Astrocyte (in vitro differentiated cells and primary cell): ENCODE measurements around the gene NFATC3. TPM values are rescaled to one million over a fixed set of nuclear protein-coding genes. Genes with fewer than 3 reads are reported as not detected.
"Not testable (repeated sequence)": the region's sequence is repeated elsewhere in the genome, so short reads cannot be mapped to it uniquely, and the experiment has no call there.

Experiments
- DNase-seq: peaks from one replicate; pipeline ENCODE4 v3.0.0-alpha.2; 2010; ENCODE audit warnings: low read depth
- FAIRE-seq: peaks from 2 replicates; lab custom pipeline; 2011; peaks lifted over from hg19 to GRCh38; lab: Jason Lieb, UNC
- H2AFZ ChIP-seq: 2 replicates; pipeline ENCODE4 v1.6.0; 2012; ENCODE audit warnings: low read depth, low read length, inconsistent platforms
- H3K27ac ChIP-seq: 2 replicates; pipeline ENCODE4 v1.5.1; 2011; ENCODE audit warnings: low read depth, low read length, inconsistent platforms
- H3K27me3 ChIP-seq: 2 replicates; pipeline ENCODE4 v1.6.0; 2011; ENCODE audit warnings: low read length, inconsistent platforms; ENCODE audit not compliant: insufficient read depth
- H3K36me3 ChIP-seq: 2 replicates; pipeline ENCODE4 v1.5.1; 2011; ENCODE audit warnings: low read length, inconsistent platforms; ENCODE audit not compliant: insufficient read depth
- H3K4me1 ChIP-seq: 2 replicates; pipeline ENCODE4 v1.5.1; 2011; ENCODE audit warnings: low read length, inconsistent platforms; ENCODE audit not compliant: insufficient read depth
- H3K4me2 ChIP-seq: 2 replicates; pipeline ENCODE4 v1.6.0; 2012; ENCODE audit warnings: low read length, inconsistent platforms
- H3K4me3 ChIP-seq: 2 replicates; pipeline ENCODE4 v1.5.1; 2011; ENCODE audit warnings: low read depth, mild to moderate bottlenecking, low read length, inconsistent platforms; ENCODE audit not compliant: insufficient read depth
- H3K79me2 ChIP-seq: 2 replicates; pipeline ENCODE4 v1.6.0; 2012; ENCODE audit warnings: mild to moderate bottlenecking, low read length, inconsistent platforms; ENCODE audit not compliant: insufficient read depth
- H3K9ac ChIP-seq: 2 replicates; pipeline ENCODE4 v1.6.0; 2012; ENCODE audit warnings: mild to moderate bottlenecking, low read length, inconsistent platforms
- H3K9me3 ChIP-seq: 2 replicates; pipeline ENCODE4 v1.5.1; 2012; ENCODE audit warnings: low read depth, mild to moderate bottlenecking, low read length, inconsistent platforms; ENCODE audit not compliant: insufficient read depth
- H4K20me1 ChIP-seq: 2 replicates; pipeline ENCODE4 v1.6.0; 2012; ENCODE audit warnings: low read length, inconsistent platforms; ENCODE audit not compliant: insufficient read depth
- H3K27ac Mint-ChIP-seq: one replicate; pipeline ENCODE4 v1.8.0; 2021; ENCODE audit warnings: mild to moderate bottlenecking, mixed read lengths; ENCODE audit not compliant: unreplicated experiment
- H3K27me3 Mint-ChIP-seq: one replicate; pipeline ENCODE4 v1.8.0; 2021; ENCODE audit warnings: low read depth, mixed read lengths; ENCODE audit not compliant: unreplicated experiment
- H3K36me3 Mint-ChIP-seq: one replicate; pipeline ENCODE4 v1.8.0; 2021; ENCODE audit warnings: low read depth, mixed read lengths; ENCODE audit not compliant: unreplicated experiment
- H3K4me1 Mint-ChIP-seq: one replicate; pipeline ENCODE4 v1.8.0; 2021; ENCODE audit warnings: low read depth, mixed read lengths; ENCODE audit not compliant: unreplicated experiment
- H3K4me3 Mint-ChIP-seq: one replicate; pipeline ENCODE4 v1.8.0; 2021; ENCODE audit warnings: mild to moderate bottlenecking, moderate library complexity, mixed read lengths; ENCODE audit not compliant: unreplicated experiment
- H3K9me3 Mint-ChIP-seq: one replicate; pipeline ENCODE4 v1.8.0; 2021; ENCODE audit warnings: mild to moderate bottlenecking, mixed read lengths; ENCODE audit not compliant: unreplicated experiment
- EZH2 ChIP-seq: IDR thresholded peaks from 2 replicates; pipeline ENCODE4 v1.6.1; 2012; ENCODE audit warnings: mild to moderate bottlenecking, low read length, inconsistent platforms; ENCODE audit not compliant: insufficient read depth
- total RNA-seq: library from RNA; stranded (reverse); gene quantifications from 2 replicates; pipeline ENCODE4 v1.2.1, GENCODE V29; 2021
- TF ChIP-seq, protein P1 (sequence below): IDR thresholded peaks from 2 replicates; pipeline ENCODE4 v1.5.1; 2011; ENCODE audit warnings: low read depth, mild to moderate bottlenecking, inconsistent platforms, low read length, moderate library complexity; ENCODE audit not compliant: insufficient read depth

The NFATC3 gene
- total RNA-seq, 1 donor from 2014 or later, result 34.0 TPM

DNA sequence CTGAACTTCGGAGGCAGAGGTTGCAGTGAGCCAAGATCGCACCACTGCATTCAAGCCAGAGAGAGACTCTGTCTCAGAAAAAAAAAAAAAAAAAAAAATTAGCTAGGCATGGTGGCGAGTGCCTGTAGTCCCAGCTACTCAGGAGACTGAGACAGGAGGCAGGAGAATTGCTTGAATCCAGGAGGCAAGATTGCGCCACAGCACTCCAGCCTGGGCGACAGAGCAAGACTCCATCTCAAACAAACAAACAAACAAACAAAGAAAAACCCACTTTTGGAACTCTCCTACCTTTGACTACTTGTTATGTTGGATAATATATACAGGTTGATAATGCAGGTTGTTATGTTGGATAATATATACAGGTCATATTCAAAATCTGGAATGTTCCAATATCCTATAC is 35.3 kb downstream of the NFATC3 start:
- not testable (repeated sequence) for H3K27me3 ChIP-seq, H3K4me3 ChIP-seq, H3K4me1 Mint-ChIP-seq, H3K9ac ChIP-seq, H3K4me1 ChIP-seq, H2AFZ ChIP-seq, H3K27ac Mint-ChIP-seq, H3K4me3 Mint-ChIP-seq, H3K4me2 ChIP-seq, H3K36me3 ChIP-seq, FAIRE-seq, H3K9me3 ChIP-seq, H3K9me3 Mint-ChIP-seq, H3K27me3 Mint-ChIP-seq, DNase-seq, H3K27ac ChIP-seq, H3K36me3 Mint-ChIP-seq
- Histone ChIP-seq H4K20me1 (peaks cover 51% of the 10 kb centered on the region), H3K79me2 (peaks cover 72% of the 10 kb centered on the region)

DNA sequence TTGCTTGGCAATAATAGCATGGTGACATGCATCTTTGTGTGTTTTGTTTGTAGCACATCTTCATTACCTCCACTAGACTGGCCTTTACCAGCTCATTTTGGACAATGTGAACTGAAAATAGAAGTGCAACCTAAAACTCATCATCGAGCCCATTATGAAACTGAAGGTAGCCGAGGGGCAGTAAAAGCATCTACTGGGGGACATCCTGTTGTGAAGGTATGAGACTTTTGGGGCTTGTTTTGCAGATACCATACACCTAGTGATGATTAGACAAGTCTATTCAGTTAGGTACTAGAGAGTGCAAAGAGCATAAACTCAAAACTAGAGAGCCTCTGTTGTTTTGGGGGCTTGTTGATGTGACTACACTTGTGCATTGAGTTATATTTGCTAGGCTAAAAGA is 41.2 kb downstream of the NFATC3 start:
- H3K4me2 ChIP-seq, result no peak overlapping the region
- H4K20me1 ChIP-seq, result peaks cover 20% of the 10 kb centered on the region
- H2AFZ ChIP-seq, result no peak overlapping the region
- peaks cover 2% of the 10 kb centered on the region for H3K36me3 ChIP-seq
- Mint-ChIP-seq H3K27ac (no peak overlapping the region), H3K36me3 (peaks cover 4% of the 10 kb centered on the region), H3K27me3 (no peaks in the 10 kb centered on the region), H3K9me3 (no peaks in the 10 kb centered on the region), H3K4me3 (no peak overlapping the region), H3K4me1 (no peaks in the 10 kb centered on the region)
- TF ChIP-seq, protein P1, sequence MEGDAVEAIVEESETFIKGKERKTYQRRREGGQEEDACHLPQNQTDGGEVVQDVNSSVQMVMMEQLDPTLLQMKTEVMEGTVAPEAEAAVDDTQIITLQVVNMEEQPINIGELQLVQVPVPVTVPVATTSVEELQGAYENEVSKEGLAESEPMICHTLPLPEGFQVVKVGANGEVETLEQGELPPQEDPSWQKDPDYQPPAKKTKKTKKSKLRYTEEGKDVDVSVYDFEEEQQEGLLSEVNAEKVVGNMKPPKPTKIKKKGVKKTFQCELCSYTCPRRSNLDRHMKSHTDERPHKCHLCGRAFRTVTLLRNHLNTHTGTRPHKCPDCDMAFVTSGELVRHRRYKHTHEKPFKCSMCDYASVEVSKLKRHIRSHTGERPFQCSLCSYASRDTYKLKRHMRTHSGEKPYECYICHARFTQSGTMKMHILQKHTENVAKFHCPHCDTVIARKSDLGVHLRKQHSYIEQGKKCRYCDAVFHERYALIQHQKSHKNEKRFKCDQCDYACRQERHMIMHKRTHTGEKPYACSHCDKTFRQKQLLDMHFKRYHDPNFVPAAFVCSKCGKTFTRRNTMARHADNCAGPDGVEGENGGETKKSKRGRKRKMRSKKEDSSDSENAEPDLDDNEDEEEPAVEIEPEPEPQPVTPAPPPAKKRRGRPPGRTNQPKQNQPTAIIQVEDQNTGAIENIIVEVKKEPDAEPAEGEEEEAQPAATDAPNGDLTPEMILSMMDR, result no peak
- no peak for TF ChIP-seq EZH2
- H3K4me1 ChIP-seq, result no peaks in the 10 kb centered on the region
- H3K79me2 ChIP-seq, result peaks cover 24% of the 10 kb centered on the region
- no peak overlapping the region for H3K4me3 ChIP-seq
- no peaks in the 10 kb centered on the region for H3K9me3 ChIP-seq
- DNase-seq (no peak), FAIRE-seq (no peak)
- H3K9ac ChIP-seq, result no peak overlapping the region
- no peak overlapping the region for H3K27ac ChIP-seq
- no peaks in the 10 kb centered on the region for H3K27me3 ChIP-seq

DNA sequence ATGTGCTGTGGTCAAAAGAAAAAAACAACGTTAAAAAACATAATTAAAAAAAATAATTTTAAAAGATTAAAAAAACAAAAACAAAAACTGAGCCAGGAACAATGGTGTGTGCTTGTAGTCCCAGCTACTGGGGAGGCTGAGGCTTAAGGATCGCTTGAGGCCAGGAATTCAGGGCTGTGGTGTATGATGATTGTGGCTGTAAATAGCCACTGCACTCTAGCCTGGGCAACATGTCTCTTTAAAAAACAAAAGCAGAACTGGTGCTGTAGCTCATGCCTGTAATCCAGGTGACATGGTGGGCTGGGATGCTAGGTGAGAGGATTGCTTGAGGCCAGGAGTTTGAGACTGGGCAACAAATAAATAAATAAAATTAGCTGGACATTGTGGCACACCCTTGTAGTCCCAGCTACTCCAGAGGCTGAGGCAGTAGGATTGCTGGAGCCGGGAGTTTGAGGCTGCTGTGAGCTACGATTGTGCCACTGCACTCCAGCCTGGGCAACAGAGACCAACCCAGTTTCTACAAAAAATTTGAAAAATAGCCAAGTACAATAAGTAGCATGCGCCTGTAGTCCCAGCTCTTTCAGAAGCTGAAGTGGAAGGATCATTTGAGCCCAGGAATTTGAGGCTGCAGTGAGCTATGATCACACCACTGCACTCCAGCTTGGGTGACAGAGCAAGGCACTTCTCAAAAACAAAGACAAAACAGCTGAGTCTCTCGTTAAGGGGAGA is 43.6 kb downstream of the NFATC3 start:
- no peaks in the 10 kb centered on the region for H3K9me3 Mint-ChIP-seq
- no peak overlapping the region for H3K27ac ChIP-seq
- H3K9me3 ChIP-seq, result no peaks in the 10 kb centered on the region
- no peak overlapping the region for H2AFZ ChIP-seq
- peaks cover 4% of the 10 kb centered on the region for H3K36me3 Mint-ChIP-seq
- no peaks in the 10 kb centered on the region for H3K27me3 Mint-ChIP-seq
- H3K4me1 ChIP-seq, result no peaks in the 10 kb centered on the region
- H3K4me1 Mint-ChIP-seq, result no peaks in the 10 kb centered on the region
- H3K4me3 ChIP-seq, result no peak overlapping the region
- peaks cover 16% of the 10 kb centered on the region for H3K79me2 ChIP-seq
- H3K27ac Mint-ChIP-seq, result no peak overlapping the region
- no peaks in the 10 kb centered on the region for H3K27me3 ChIP-seq
- no peaks in the 10 kb centered on the region for H3K36me3 ChIP-seq
- DNase-seq, result peak; percentile 57
- H3K4me3 Mint-ChIP-seq, result no peak overlapping the region
- TF ChIP-seq, protein P1, result no peak
- no peak for TF ChIP-seq EZH2
- no peak for FAIRE-seq
- H3K4me2 ChIP-seq, result peak overlapping the region; percentile 12
- H4K20me1 ChIP-seq, result peaks cover 9% of the 10 kb centered on the region
- H3K9ac ChIP-seq, result no peak overlapping the region
